Caco-2 (cell line): ENCODE results near the gene SVOP. TPM values are rescaled to one million over a fixed set of nuclear protein-coding genes. Genes with fewer than 3 reads are reported as not detected.

Experiments
- BruUV-seq: library from RNA; stranded (reverse); fragments of 400-500 nt; replicated peaks from 2 replicates; lab custom pipeline; 2021; lab: Mats Ljungman, UMichigan
- CTCF ChIA-PET: fragments of 300-600 bp; sonication (Branson Sonifier 250); formaldehyde crosslinking; loops from one replicate; lab custom pipeline; 2022; ENCODE audit warnings: antibody characterized with exemption; lab: Charles Lee
- POLR2A ChIA-PET: fragments of 300-600 bp; sonication (Branson Sonifier 250); formaldehyde crosslinking; loops from one replicate; lab custom pipeline; 2022; ENCODE audit warnings: antibody characterized with exemption; lab: Charles Lee
- DNase-seq, 2 experiments: peaks; one replicate each; pipeline versions ENCODE4 v3.0.0 to v3.0.0-alpha.2; 2020 to 2022
- H3K27me3 ChIP-seq: replicated peaks from 2 replicates; pipeline ENCODE4 v1.6.0; 2011; ENCODE audit warnings: low read length; ENCODE audit not compliant: control insufficient read depth, insufficient read depth
- H3K36me3 ChIP-seq: 2 replicates; pipeline ENCODE4 v1.5.1; 2011; ENCODE audit warnings: low read length; ENCODE audit not compliant: control insufficient read depth, insufficient read depth
- H3K4me1 ChIP-seq: fragments of 250-450 bp; sonication (Bioruptor Pico); 2 replicates; pipeline ENCODE4 v1.5.1; 2020; ENCODE audit warnings: mild to moderate bottlenecking
- H3K4me3 ChIP-seq: 2 replicates; pipeline ENCODE4 v1.5.1; 2011; ENCODE audit warnings: low read depth, mild to moderate bottlenecking, control low read depth, low read length
- H3K9me3 ChIP-seq: fragments of 250-450 bp; sonication (Bioruptor Pico); 2 replicates; pipeline ENCODE4 v1.5.1; 2020; ENCODE audit warnings: mild to moderate bottlenecking, moderate library complexity
- H3K27ac Mint-ChIP-seq: one replicate; pipeline ENCODE4 v1.8.0; 2022; ENCODE audit warnings: mixed read lengths; ENCODE audit not compliant: unreplicated experiment
- H3K27me3 Mint-ChIP-seq: one replicate; pipeline ENCODE4 v1.8.0; 2022; ENCODE audit warnings: mixed read lengths; ENCODE audit not compliant: insufficient read depth, unreplicated experiment
- H3K36me3 Mint-ChIP-seq: one replicate; pipeline ENCODE4 v1.8.0; 2022; ENCODE audit warnings: mild to moderate bottlenecking, mixed read lengths; ENCODE audit not compliant: insufficient read depth, unreplicated experiment
- H3K4me1 Mint-ChIP-seq: one replicate; pipeline ENCODE4 v1.8.0; 2022; ENCODE audit warnings: low read depth, mixed read lengths; ENCODE audit not compliant: unreplicated experiment
- H3K4me3 Mint-ChIP-seq: one replicate; pipeline ENCODE4 v1.8.0; 2022; ENCODE audit warnings: mild to moderate bottlenecking, moderate library complexity, mixed read lengths; ENCODE audit not compliant: unreplicated experiment
- H3K9me3 Mint-ChIP-seq: one replicate; pipeline ENCODE4 v1.8.0; 2022; ENCODE audit warnings: mixed read lengths; ENCODE audit not compliant: unreplicated experiment
- intact Hi-C: fragments of 100-400 bp; cut with micrococcal nuclease; formaldehyde crosslinking; loops from one replicate; pipeline ENCODE4 v1.10.0; 2022; ENCODE audit not compliant: unreplicated experiment
- total RNA-seq: library from RNA; stranded (reverse); gene quantifications from 2 replicates; pipeline ENCODE4 v1.2.3, GENCODE V29; 2022
- TF ChIP-seq, protein P1 (sequence below), 2 experiments: fragments of 200-600 bp in 1 of 2; IDR thresholded peaks; 1 replicate in 1 of 2; 2 replicates in 1 of 2; pipeline versions ENCODE4 v1.5.1 to v1.8.0; 2011 to 2022; ENCODE audit warnings: antibody characterized with exemption in 1 of 2, control low read depth in 1 of 2, inconsistent platforms in 1 of 2, low read depth in 1 of 2, low read length in 1 of 2, mild to moderate bottlenecking in 1 of 2, moderate library complexity in 1 of 2; ENCODE audit not compliant: insufficient read depth in 1 of 2, severe bottlenecking in 1 of 2, unreplicated experiment in 1 of 2

The SVOP gene
- total RNA-seq, 1 experiment from 2014 or later: 0.09 TPM

DNA sequence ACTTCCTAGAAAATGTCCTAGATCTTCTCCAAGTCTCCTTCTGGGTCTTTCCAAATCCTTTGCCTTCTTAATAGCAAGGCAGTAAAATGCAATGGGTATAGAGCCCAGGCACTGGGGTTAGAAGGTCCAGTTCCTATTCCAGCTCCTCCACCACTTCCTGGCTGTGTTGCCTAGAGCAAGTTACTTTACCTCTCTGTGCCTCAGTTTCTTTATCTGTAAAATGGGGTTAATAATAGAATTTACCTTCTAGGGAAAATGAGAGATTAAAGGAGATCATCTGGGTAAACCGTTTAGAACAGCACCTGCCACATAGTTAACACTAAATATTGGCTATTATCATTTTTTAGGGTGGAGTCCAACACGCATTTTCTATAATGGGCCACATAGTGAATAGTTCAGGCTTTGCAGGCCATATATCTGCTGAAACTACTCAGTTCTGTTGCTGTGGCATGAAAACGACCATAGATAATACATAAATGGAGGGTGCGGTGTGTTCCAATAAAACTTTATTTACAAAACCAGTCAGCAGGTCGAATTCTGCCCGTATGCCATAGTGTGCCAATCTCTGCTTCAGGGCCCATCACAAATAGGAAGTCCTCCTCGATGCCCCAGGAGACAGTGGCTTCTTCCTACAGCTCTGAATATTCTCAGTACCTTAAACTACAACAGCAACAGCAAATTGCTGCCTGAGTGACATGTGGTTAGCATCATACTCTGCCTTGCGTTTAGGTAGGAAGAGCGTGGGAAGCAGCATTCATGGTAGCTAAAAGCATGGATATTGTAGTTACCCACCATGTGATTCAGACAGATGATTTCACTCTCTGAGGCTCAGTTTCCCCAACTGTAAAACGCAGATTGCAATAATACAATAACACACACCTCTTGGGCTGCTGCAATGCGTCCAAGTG is 60.9 kb downstream of the SVOP start:
- TF ChIP-seq, protein P1, sequence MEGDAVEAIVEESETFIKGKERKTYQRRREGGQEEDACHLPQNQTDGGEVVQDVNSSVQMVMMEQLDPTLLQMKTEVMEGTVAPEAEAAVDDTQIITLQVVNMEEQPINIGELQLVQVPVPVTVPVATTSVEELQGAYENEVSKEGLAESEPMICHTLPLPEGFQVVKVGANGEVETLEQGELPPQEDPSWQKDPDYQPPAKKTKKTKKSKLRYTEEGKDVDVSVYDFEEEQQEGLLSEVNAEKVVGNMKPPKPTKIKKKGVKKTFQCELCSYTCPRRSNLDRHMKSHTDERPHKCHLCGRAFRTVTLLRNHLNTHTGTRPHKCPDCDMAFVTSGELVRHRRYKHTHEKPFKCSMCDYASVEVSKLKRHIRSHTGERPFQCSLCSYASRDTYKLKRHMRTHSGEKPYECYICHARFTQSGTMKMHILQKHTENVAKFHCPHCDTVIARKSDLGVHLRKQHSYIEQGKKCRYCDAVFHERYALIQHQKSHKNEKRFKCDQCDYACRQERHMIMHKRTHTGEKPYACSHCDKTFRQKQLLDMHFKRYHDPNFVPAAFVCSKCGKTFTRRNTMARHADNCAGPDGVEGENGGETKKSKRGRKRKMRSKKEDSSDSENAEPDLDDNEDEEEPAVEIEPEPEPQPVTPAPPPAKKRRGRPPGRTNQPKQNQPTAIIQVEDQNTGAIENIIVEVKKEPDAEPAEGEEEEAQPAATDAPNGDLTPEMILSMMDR (IDR thresholded peaks at IDR 0.05; ENCODE audit: insufficient read depth in 1 of 2, low read depth in 1 of 2, low read length in 1 of 2, severe bottlenecking in 1 of 2, unreplicated experiment in 1 of 2): no peak
- H3K4me3 ChIP-seq: no peak overlapping the region
- Mint-ChIP-seq H3K27me3 (peaks cover 8% of the 10 kb centered on the region), H3K27ac (no peak overlapping the region), H3K4me3 (no peak overlapping the region), H3K4me1 (no peaks in the 10 kb centered on the region), H3K9me3 (no peaks in the 10 kb centered on the region), H3K36me3 (no peaks in the 10 kb centered on the region)
- no TSS peak for BruUV-seq
- ChIA-PET POLR2A (no interaction called here), CTCF (interaction anchor here (0.6 to 0.8 kb wide), 2 partner anchors 9 to 244 kb away, joined by 3 to 5 read pairs; no protein-coding TSS in a partner anchor)
- no peaks in the 10 kb centered on the region for H3K4me1 ChIP-seq
- intact Hi-C loops: no loop called here
- DNase-seq: no peak
- H3K27me3 ChIP-seq: no peaks in the 10 kb centered on the region
- H3K36me3 ChIP-seq: no peaks in the 10 kb centered on the region
- H3K9me3 ChIP-seq: no peaks in the 10 kb centered on the region

DNA sequence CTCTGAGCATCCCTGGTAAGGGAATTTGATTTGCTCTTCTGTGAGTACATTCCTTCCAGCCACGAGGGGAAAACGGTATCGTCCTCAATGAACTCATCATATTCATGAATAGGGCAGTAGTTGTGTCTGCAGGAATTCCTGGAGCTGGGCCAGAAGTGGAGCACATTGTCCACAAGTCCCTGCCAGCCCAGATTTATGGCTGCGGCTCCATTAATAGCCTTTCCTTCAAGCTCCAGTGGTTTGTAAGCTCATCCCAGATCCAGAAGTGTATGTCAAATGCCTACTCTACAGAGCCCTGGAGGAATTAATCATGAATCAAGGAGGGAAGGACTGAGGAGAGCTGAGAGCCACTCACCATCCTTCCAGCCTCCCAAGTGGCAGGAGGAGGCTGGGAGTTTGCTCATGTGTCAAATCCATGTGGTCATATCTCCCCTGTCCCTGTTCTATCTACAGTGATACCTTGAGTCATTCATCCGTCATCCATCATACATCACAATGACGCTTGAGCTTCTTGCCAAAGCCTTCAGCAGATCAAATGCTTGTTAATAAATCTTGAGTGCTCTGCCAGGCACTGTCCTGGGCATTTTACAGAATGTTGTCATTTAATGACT is 65.5 kb downstream of the SVOP start:
- no peaks in the 10 kb centered on the region for H3K4me1 ChIP-seq
- no peaks in the 10 kb centered on the region for H3K27me3 ChIP-seq
- Mint-ChIP-seq H3K4me1 (no peaks in the 10 kb centered on the region), H3K27ac (no peak overlapping the region), H3K36me3 (no peaks in the 10 kb centered on the region), H3K9me3 (no peaks in the 10 kb centered on the region), H3K27me3 (peaks cover 10% of the 10 kb centered on the region), H3K4me3 (no peak overlapping the region)
- POLR2A ChIA-PET: interaction anchor here (0.7 kb wide), 1 partner anchor 26 kb away, joined by 3 read pairs; no protein-coding TSS in a partner anchor
- CTCF ChIA-PET: interaction anchor here (1.3 kb wide), 1 partner anchor 187 kb away, joined by 4 read pairs; no protein-coding TSS in a partner anchor
- DNase-seq: no peak
- H3K4me3 ChIP-seq: no peak overlapping the region
- intact Hi-C loops: no loop called here
- no TSS peak for BruUV-seq
- TF ChIP-seq, protein P1 (IDR thresholded peaks at IDR 0.05; ENCODE audit: insufficient read depth in 1 of 2, low read depth in 1 of 2, low read length in 1 of 2, severe bottlenecking in 1 of 2, unreplicated experiment in 1 of 2): no peak
- H3K9me3 ChIP-seq: no peaks in the 10 kb centered on the region
- no peaks in the 10 kb centered on the region for H3K36me3 ChIP-seq
